ELF-1 (cell line): ENCODE measurements around the gene ACSL1.

Experiments used
- DNase-seq: peaks from one replicate; pipeline ENCODE4 v3.0.0-alpha.2; 2016; ENCODE audit warnings: low read depth, low spot score

The ACSL1 gene

GRCh38 chr4:184722798-184723197 lies 103.0 kb downstream of the ACSL1 start:
- no peak for DNase-seq

GRCh38 chr4:184721254-184721653 lies 104.5 kb downstream of the ACSL1 start:
- DNase-seq, result no peak

GRCh38 chr4:184719407-184719806 lies 106.4 kb downstream of the ACSL1 start:
- no peak for DNase-seq

GRCh38 chr4:184715526-184715925 lies 110.2 kb downstream of the ACSL1 start:
- DNase-seq, result no peak

GRCh38 chr4:184713887-184714286 lies 111.9 kb downstream of the ACSL1 start:
- no peak for DNase-seq

GRCh38 chr4:184712322-184712721 lies 113.4 kb downstream of the ACSL1 start:
- DNase-seq, result no peak

GRCh38 chr4:184706453-184706852 lies 119.3 kb downstream of the ACSL1 start:
- DNase-seq, result no peak

- DNase-seq, result no peak
Observed at GRCh38 chr4:184705692-184706091, 120.1 kb downstream of the ACSL1 start.
